HG02884 (cell line): ENCODE data around the gene IRAG1.

ENCODE experiments used
- ATAC-seq: cut with Tn5 transposase; IDR thresholded peaks from one replicate; pipeline ENCODE4 v1.9.1; 2021; ENCODE audit warnings: mild to moderate bottlenecking, moderate library complexity; ENCODE audit not compliant: unreplicated experiment

Gene IRAG1

DNA sequence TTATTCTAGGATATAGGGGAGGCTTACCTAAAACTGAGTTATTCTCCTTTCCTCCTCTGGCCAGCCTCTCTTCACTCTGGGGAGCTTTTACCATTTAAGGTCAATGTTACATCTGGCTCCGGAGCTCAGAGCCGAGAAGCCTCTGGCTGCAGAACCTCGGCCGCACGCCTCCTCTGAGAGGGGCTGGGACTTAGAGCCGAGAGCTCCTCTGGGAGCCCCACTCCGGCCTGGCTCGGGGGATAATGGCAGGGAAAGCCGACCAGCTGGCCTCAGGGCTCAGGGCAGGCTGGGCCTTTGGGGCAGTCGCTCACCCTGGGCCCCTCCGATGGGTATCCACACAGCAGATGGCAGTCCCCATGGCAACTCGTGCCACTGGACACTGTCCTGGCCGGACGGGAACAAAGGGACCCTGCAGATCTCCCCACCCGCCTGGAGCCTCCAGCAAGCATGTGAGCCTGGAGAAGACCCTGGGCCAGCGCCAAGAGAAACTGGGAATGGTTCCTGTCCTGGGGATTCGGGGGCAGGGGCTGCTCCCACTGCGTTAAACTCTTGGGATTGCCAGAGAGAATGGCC, at the start of gene IRAG1:
TSS of gene IRAG1 (minus strand) at position 247 of the 573 bp plus-strand sequence. CDS start at position 94, 153 bp downstream.
- ATAC-seq = no peak

DNA sequence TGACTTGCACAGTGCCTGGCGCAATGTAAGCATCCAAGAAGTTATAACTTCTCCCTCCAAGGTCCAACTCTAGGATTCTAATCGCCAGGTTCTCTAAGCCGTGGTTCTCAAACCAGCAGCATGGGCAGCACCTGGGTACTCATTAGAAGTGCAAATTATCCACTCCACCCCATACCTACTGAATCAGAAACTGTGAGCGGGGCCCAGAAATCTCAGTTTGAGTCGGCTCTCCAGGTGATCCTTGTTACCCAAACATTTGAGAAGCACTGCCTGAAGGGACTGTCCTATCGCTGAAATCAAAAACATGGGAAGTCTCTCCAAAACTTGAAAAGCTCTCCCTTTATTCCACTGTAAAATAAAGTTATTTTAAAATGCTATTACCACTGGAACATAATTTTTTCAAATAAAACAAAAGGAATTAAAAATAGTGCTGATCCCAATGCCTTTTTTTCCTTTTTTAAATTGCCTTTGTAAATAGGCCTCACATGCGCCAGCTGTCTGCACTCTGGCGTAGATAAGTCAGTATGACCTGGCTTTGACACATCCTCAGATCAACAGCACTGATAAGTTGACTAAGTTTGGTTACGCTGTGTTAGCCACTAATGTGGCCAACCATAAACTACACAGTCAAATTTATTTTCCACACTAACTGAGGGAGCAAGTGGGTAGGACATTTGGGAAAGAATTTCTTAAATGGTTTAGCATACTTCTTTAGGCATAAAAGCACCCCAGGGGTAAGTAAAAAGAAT, 49.1 kb upstream of the IRAG1 start:
- ATAC-seq = no peak

- ATAC-seq = peak; percentile 98
Measured at GRCh38 chr11:10735481-10736475, 42.2 kb upstream of the IRAG1 start.

GRCh38 chr11:10731064-10731680, 37.6 kb upstream of the IRAG1 start:
- ATAC-seq = no peak

- ATAC-seq = no peak
Measured at GRCh38 chr11:10730151-10730550, 36.6 kb upstream of the IRAG1 start.

DNA sequence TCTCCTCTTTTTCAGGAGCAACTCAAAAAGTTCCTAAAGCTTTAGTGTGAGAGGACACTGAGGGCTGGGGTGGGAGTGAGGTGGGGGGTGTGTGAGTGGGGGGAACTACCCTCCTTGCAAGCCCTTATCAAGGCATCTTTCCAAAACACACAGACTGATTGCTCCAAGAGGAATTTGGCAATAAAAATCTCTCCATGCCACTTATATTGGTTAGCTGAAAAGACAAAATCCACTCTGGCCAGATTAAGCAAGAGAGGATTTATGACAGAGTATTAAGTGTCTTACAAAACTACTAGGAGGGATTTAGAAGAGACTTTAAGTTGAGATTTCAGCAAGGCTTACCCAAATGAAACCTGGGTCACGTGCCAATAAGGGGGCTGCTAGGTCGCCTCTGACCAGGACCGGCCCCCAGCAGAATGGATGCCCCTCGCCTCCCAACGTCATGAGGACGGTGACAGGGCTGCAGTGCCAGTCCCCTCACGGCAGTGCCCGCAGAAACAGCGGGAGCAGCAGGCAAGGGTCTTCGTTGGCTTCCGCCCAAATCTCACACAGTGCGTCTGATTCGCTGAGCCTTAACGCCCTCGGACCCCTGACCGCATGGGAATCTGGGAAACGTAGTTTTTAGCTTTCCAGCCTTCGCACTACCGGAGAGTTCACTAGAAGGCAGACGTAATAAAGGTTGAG, 35.4 kb upstream of the IRAG1 start:
- no peak for ATAC-seq

GRCh38 chr11:10728154-10728553, 34.6 kb upstream of the IRAG1 start:
- ATAC-seq = no peak

DNA sequence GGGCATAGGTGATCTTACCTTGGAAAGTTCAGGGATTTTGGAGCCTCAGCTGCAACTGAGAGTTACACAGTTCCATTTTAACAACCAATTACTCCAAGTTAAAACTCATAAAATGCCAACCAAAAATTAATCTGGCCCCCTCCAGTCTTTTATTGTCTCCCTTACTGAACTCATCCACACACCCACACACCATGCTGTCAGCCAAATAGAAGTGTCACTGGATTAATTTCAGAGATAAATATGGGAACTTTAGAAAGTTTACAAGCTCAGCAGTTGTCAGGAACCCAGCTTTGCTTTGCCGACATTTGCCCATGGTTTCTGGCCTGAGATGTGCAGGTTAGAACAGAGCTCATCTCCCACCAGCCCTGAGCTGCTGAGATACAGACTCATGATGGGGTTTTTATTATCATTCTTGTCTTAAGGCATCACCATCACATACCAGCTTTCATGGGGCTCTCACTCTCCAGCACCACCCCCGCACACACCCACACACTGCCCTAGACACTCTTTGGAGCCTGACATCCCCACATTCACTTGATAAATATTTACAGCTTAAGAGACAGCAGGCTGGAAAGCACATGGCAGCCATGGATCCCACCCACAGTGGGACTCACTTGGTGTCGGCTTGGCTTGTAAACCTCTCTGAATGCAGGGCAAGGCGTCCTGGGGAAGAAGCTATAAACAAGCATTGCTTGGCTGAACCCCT, 33.7 kb upstream of the IRAG1 start:
- no peak for ATAC-seq

- no peak for ATAC-seq
Measured at GRCh38 chr11:10725907-10726253, 32.3 kb upstream of the IRAG1 start.

DNA sequence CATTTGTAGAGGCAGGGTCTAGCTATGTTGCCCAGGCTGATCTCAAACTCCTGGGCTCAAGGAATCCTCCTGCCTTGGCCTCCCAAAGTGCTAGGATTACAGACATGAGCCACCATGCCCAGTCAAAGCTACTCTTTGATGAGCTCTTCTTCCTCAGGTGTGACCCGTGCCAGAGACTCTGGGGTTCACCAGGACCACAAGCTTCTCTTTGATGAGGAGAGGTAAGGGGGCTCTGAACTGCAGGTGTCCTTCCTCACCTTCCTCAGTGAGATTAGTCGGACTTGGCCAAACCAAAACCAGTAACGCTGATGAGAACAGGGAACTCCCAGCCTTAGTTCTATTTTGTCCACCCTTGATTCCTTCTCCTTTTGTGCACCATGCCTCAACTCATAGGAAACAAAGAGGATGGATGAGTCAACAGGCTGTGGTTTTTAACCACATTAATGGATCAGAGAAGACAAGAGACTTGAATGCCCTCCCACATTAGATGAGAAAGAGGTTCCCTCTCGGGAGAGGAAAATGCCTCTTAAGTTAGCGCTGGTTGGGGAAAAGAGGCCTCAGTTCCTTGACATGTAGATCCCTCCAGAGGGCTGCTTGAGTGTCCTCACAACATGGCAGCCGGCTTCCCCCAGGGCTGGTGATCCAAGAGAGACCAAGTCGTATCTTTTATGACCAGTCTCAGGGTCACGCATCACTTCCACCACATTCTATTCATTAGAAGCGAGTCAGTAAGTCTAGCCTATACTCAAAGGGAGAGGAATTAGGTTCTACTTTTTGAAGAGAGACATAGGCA, 31.8 kb upstream of the IRAG1 start:
- no peak for ATAC-seq

- ATAC-seq = no peak
Measured at GRCh38 chr11:10722307-10722706, 28.8 kb upstream of the IRAG1 start.

- ATAC-seq = no peak
Measured at GRCh38 chr11:10720881-10721376, 27.4 kb upstream of the IRAG1 start.

GRCh38 chr11:10719616-10720015, 26.1 kb upstream of the IRAG1 start:
- no peak for ATAC-seq

- ATAC-seq = no peak
Measured at GRCh38 chr11:10716543-10717259, 23.1 kb upstream of the IRAG1 start.

GRCh38 chr11:10716122-10716521, 22.6 kb upstream of the IRAG1 start:
- no peak for ATAC-seq

GRCh38 chr11:10715571-10715970, 22.0 kb upstream of the IRAG1 start:
- ATAC-seq = no peak

- no peak for ATAC-seq
Measured at GRCh38 chr11:10709299-10710086, 15.9 kb upstream of the IRAG1 start.

GRCh38 chr11:10708131-10708530, 14.6 kb upstream of the IRAG1 start:
- ATAC-seq = no peak
